HG02840 (cell line): Measurements from ENCODE around the gene IGSF3.
"Not testable (repeated sequence)": the region's sequence is repeated elsewhere in the genome, so short reads cannot be mapped to it uniquely, and the experiment has no call there.

Experiments used
- ATAC-seq: cut with Tn5 transposase; IDR thresholded peaks from one replicate; pipeline ENCODE4 v1.9.1; 2021; ENCODE audit warnings: mild to moderate bottlenecking, moderate library complexity, moderate number of reproducible peaks; ENCODE audit not compliant: unreplicated experiment, low FRiP score

Gene IGSF3

GRCh38 chr1:116666187-116667077 lies 1.1 kb downstream of the IGSF3 start:
- ATAC-seq = no peak

- ATAC-seq = no peak
Observed at GRCh38 chr1:116664978-116665371, 2.6 kb downstream of the IGSF3 start.

GRCh38 chr1:116664366-116664977 lies 3.1 kb downstream of the IGSF3 start:
- ATAC-seq = no peak

- no peak for ATAC-seq
Observed at GRCh38 chr1:116663821-116664220, 3.7 kb downstream of the IGSF3 start.

- ATAC-seq = no peak
Observed at GRCh38 chr1:116661633-116662032, 5.9 kb downstream of the IGSF3 start.

GRCh38 chr1:116658645-116659044 lies 8.9 kb downstream of the IGSF3 start:
- ATAC-seq = not testable (repeated sequence)

GRCh38 chr1:116657836-116658235 lies 9.7 kb downstream of the IGSF3 start:
- not testable (repeated sequence) for ATAC-seq

GRCh38 chr1:116654351-116654750 lies 13.2 kb downstream of the IGSF3 start:
- no peak for ATAC-seq

GRCh38 chr1:116652598-116652997 lies 14.9 kb downstream of the IGSF3 start:
- not testable (repeated sequence) for ATAC-seq

GRCh38 chr1:116650781-116651180 lies 16.8 kb downstream of the IGSF3 start:
- not testable (repeated sequence) for ATAC-seq

GRCh38 chr1:116649041-116649440 lies 18.5 kb downstream of the IGSF3 start:
- ATAC-seq = not testable (repeated sequence)

- ATAC-seq = not testable (repeated sequence)
Observed at GRCh38 chr1:116648325-116648724, 19.2 kb downstream of the IGSF3 start.

GRCh38 chr1:116647186-116647585 lies 20.3 kb downstream of the IGSF3 start:
- ATAC-seq = not testable (repeated sequence)

GRCh38 chr1:116646673-116647170 lies 20.8 kb downstream of the IGSF3 start:
- ATAC-seq = not testable (repeated sequence)

- not testable (repeated sequence) for ATAC-seq
Observed at GRCh38 chr1:116645802-116646672, 21.5 kb downstream of the IGSF3 start.

GRCh38 chr1:116644993-116645392 lies 22.5 kb downstream of the IGSF3 start:
- ATAC-seq = not testable (repeated sequence)

- ATAC-seq = not testable (repeated sequence)
Observed at GRCh38 chr1:116644096-116644495, 23.4 kb downstream of the IGSF3 start.

- not testable (repeated sequence) for ATAC-seq
Observed at GRCh38 chr1:116643281-116643751, 24.2 kb downstream of the IGSF3 start.

- not testable (repeated sequence) for ATAC-seq
Observed at GRCh38 chr1:116642311-116643280, 24.9 kb downstream of the IGSF3 start.
